ENCODE data around the gene IL17REL. TPM values are rescaled to one million over a fixed set of nuclear protein-coding genes. Genes with fewer than 3 reads are reported as not detected.

IL17REL gene
- total and polyA plus RNA-seq, 10 of the 15 experiments (the other 5 are each of a cell fraction or from before 2014, with no cell fraction given) = 0.03 TPM; not detected in 9

DNA sequence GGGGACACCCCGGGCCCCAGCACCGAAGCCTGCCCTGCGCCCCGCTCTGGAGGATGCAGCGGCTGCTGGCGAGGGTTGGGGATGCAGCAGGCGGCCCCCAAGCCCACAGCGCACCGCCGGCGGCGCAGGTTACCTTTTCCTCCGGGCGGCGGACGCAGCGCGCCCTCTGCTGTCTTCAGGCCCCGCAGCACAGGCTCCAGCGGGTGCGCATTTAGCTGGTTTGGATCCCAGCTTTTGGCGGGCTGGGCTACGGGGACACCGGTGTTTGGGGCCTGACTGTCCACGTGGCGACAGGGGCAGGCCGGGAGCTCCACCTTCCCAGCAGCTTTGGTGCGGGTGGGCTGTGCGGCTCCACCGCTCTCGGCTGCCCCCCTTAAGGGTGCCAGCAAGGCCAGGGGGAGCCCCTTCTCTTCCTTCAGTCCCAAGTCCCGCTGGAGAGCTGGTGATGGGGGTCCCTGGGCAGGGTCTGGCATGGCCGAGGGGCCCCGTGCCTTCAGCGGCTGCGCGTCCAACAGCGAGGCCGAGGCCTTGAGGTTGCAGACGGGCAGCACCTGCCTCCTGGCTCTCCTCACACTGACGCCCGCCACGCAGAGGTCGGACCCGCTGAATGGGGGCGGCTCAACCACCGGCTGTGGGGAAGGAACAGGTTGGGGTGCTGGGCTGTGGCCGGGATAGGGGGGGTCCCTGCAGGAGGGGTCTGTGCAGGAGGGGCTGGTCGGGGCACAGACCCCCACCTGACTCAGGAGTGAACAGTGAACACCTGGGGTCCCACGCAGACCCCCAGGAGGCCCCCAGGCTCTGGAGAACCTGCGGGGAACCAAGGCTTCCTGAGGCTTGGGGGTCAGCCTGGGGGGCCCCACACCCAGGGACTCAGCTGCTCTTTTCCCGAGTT, 18.0 kb upstream of the IL17REL start (continued):
- TF ChIP-seq, protein P1, sequence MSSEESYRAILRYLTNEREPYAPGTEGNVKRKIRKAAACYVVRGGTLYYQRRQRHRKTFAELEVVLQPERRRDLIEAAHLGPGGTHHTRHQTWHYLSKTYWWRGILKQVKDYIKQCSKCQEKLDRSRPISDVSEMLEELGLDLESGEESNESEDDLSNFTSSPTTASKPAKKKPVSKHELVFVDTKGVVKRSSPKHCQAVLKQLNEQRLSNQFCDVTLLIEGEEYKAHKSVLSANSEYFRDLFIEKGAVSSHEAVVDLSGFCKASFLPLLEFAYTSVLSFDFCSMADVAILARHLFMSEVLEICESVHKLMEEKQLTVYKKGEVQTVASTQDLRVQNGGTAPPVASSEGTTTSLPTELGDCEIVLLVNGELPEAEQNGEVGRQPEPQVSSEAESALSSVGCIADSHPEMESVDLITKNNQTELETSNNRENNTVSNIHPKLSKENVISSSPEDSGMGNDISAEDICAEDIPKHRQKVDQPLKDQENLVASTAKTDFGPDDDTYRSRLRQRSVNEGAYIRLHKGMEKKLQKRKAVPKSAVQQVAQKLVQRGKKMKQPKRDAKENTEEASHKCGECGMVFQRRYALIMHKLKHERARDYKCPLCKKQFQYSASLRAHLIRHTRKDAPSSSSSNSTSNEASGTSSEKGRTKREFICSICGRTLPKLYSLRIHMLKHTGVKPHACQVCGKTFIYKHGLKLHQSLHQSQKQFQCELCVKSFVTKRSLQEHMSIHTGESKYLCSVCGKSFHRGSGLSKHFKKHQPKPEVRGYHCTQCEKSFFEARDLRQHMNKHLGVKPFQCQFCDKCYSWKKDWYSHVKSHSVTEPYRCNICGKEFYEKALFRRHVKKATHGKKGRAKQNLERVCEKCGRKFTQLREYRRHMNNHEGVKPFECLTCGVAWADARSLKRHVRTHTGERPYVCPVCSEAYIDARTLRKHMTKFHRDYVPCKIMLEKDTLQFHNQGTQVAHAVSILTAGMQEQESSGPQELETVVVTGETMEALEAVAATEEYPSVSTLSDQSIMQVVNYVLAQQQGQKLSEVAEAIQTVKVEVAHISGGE (CRISPR knock-in tag; IDR thresholded peaks at IDR 0.05) = no peak
- TF ChIP-seq, protein P2, sequence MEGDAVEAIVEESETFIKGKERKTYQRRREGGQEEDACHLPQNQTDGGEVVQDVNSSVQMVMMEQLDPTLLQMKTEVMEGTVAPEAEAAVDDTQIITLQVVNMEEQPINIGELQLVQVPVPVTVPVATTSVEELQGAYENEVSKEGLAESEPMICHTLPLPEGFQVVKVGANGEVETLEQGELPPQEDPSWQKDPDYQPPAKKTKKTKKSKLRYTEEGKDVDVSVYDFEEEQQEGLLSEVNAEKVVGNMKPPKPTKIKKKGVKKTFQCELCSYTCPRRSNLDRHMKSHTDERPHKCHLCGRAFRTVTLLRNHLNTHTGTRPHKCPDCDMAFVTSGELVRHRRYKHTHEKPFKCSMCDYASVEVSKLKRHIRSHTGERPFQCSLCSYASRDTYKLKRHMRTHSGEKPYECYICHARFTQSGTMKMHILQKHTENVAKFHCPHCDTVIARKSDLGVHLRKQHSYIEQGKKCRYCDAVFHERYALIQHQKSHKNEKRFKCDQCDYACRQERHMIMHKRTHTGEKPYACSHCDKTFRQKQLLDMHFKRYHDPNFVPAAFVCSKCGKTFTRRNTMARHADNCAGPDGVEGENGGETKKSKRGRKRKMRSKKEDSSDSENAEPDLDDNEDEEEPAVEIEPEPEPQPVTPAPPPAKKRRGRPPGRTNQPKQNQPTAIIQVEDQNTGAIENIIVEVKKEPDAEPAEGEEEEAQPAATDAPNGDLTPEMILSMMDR (IDR thresholded peaks at IDR 0.05 in 2 of 3, conservative IDR thresholded peaks at IDR 0.05 in 1 of 3; ENCODE audit: control insufficient read depth in 2 of 3, extremely low read depth in 1 of 3, insufficient read depth in 1 of 3, low read depth in 3 of 3, low read length in 3 of 3) = peak; percentile 84 to 94 (median 94)
- TF ChIP-seq YBX1 (IDR thresholded peaks at IDR 0.05) = no peak
- TF ChIP-seq NR2C1 (IDR thresholded peaks at IDR 0.05) = no peak
- no peak for TF ChIP-seq EZH2 (IDR thresholded peaks at IDR 0.05; ENCODE audit: borderline replicate concordance, control insufficient read depth, low read depth, low read length)
- TF ChIP-seq KLF5 (IDR thresholded peaks at IDR 0.05; ENCODE audit: partially characterized antibody) = no peak
- no peak for TF ChIP-seq ZZZ3 (IDR thresholded peaks at IDR 0.05; ENCODE audit: control insufficient read depth, insufficient read length, low read depth)
- no peak for TF ChIP-seq FOXM1 (IDR thresholded peaks at IDR 0.05; ENCODE audit: low read depth, low read length)
- no peak for TF ChIP-seq MXI1 (IDR thresholded peaks at IDR 0.05; ENCODE audit: low read depth, low read length)
- TF ChIP-seq, protein P3, sequence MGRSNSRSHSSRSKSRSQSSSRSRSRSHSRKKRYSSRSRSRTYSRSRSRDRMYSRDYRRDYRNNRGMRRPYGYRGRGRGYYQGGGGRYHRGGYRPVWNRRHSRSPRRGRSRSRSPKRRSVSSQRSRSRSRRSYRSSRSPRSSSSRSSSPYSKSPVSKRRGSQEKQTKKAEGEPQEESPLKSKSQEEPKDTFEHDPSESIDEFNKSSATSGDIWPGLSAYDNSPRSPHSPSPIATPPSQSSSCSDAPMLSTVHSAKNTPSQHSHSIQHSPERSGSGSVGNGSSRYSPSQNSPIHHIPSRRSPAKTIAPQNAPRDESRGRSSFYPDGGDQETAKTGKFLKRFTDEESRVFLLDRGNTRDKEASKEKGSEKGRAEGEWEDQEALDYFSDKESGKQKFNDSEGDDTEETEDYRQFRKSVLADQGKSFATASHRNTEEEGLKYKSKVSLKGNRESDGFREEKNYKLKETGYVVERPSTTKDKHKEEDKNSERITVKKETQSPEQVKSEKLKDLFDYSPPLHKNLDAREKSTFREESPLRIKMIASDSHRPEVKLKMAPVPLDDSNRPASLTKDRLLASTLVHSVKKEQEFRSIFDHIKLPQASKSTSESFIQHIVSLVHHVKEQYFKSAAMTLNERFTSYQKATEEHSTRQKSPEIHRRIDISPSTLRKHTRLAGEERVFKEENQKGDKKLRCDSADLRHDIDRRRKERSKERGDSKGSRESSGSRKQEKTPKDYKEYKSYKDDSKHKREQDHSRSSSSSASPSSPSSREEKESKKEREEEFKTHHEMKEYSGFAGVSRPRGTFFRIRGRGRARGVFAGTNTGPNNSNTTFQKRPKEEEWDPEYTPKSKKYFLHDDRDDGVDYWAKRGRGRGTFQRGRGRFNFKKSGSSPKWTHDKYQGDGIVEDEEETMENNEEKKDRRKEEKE (IDR thresholded peaks at IDR 0.05) = no peak
- TF ChIP-seq STAT3 (IDR thresholded peaks at IDR 0.05; ENCODE audit: low read depth, low read length) = no peak
- TF ChIP-seq LARP7 (IDR thresholded peaks at IDR 0.05) = peak; percentile 12; the same call in 1 of the 2 replicates
- TF ChIP-seq RB1 (IDR thresholded peaks at IDR 0.05; ENCODE audit: borderline replicate concordance) = peak; percentile 81; the same call in 1 of the 2 replicates
- no peak for TF ChIP-seq SREBF1 (IDR thresholded peaks at IDR 0.05; ENCODE audit: low read length)
- TF ChIP-seq CHD2 (IDR thresholded peaks at IDR 0.05; ENCODE audit: borderline replicate concordance, low read depth, low read length) = no peak
- TF ChIP-seq SP1 (IDR thresholded peaks at IDR 0.05; ENCODE audit: low read depth, low read length) = no peak
- TF ChIP-seq, protein P4, sequence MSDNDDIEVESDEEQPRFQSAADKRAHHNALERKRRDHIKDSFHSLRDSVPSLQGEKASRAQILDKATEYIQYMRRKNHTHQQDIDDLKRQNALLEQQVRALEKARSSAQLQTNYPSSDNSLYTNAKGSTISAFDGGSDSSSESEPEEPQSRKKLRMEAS (IDR thresholded peaks at IDR 0.05; ENCODE audit: low read depth, low read length) = no peak
